ENCODE measurements around the gene CREBRF.

Gene CREBRF

GRCh38 chr5:173039964-173040363 lies 16.2 kb upstream of the CREBRF start:
- no peak overlapping the region for H3K27ac ChIP-seq (ENCODE audit: low read length)

GRCh38 chr5:173041881-173042762 lies 14.0 kb upstream of the CREBRF start:
- Histone ChIP-seq H3K27me3 (replicated peaks; ENCODE audit: insufficient read depth, low read length) (no peaks in the 10 kb centered on the region), H2AFZ (ENCODE audit: low read length) (no peak overlapping the region), H3K9me3 (replicated peaks; ENCODE audit: insufficient read depth, low read length) (no peaks in the 10 kb centered on the region), H3K4me3 (ENCODE audit: low read length) (no peak overlapping the region), H3K9me2 (replicated peaks; ENCODE audit: insufficient read depth, low read length) (no peaks in the 10 kb centered on the region), H4K20me1 (ENCODE audit: insufficient read depth, low read length) (no peaks in the 10 kb centered on the region), H3K4me1 (ENCODE audit: low read length) (peaks cover 3% of the 10 kb centered on the region), H3K79me2 (ENCODE audit: low read length) (peaks cover 3% of the 10 kb centered on the region), H3K9ac (ENCODE audit: low read length) (no peak overlapping the region), H3K4me2 (ENCODE audit: low read depth, low read length) (no peak overlapping the region), H3K36me3 (replicated peaks; ENCODE audit: insufficient read depth, low read length) (no peaks in the 10 kb centered on the region), H3K27ac (ENCODE audit: low read length) (no peak overlapping the region), H3F3A (ENCODE audit: insufficient read depth, low read length) (peaks cover 3% of the 10 kb centered on the region; the same call in 1 of the 2 replicates)
- DNase-seq, result no peak
- TF ChIP-seq EZH2 (optimal IDR thresholded peaks at IDR 0.05; ENCODE audit: low read depth, low read length) (no peak), EZH2phosphoT487 (IDR thresholded peaks at IDR 0.05; ENCODE audit: low read length) (no peak), CTCF (IDR thresholded peaks at IDR 0.05; ENCODE audit: low read length) (no peak)

More at GRCh38 chr5:173039964-173040363, 16.2 kb upstream of the CREBRF start:
- Histone ChIP-seq H3K27me3 (replicated peaks; ENCODE audit: insufficient read depth, low read length) (no peaks in the 10 kb centered on the region), H3K9ac (ENCODE audit: low read length) (no peak overlapping the region), H3K4me2 (ENCODE audit: low read depth, low read length) (no peak overlapping the region), H2AFZ (ENCODE audit: low read length) (no peak overlapping the region), H3K9me3 (replicated peaks; ENCODE audit: insufficient read depth, low read length) (no peaks in the 10 kb centered on the region), H3F3A (ENCODE audit: insufficient read depth, low read length) (peaks cover 21% of the 10 kb centered on the region), H4K20me1 (ENCODE audit: insufficient read depth, low read length) (no peaks in the 10 kb centered on the region), H3K9me2 (replicated peaks; ENCODE audit: insufficient read depth, low read length) (no peaks in the 10 kb centered on the region), H3K36me3 (replicated peaks; ENCODE audit: insufficient read depth, low read length) (no peaks in the 10 kb centered on the region), H3K4me3 (ENCODE audit: low read length) (no peak overlapping the region), H3K79me2 (ENCODE audit: low read length) (peaks cover 5% of the 10 kb centered on the region), H3K4me1 (ENCODE audit: low read length) (peaks cover 15% of the 10 kb centered on the region)
- DNase-seq, result no peak
- no peak for TF ChIP-seq CTCF (IDR thresholded peaks at IDR 0.05; ENCODE audit: low read length)
- no peak for TF ChIP-seq EZH2 (optimal IDR thresholded peaks at IDR 0.05; ENCODE audit: low read depth, low read length)
- TF ChIP-seq EZH2phosphoT487 (IDR thresholded peaks at IDR 0.05; ENCODE audit: low read length), result no peak

GRCh38 chr5:173042763-173043107 lies 13.4 kb upstream of the CREBRF start:
- H3K9ac ChIP-seq (ENCODE audit: low read length), result no peak overlapping the region
- no peak overlapping the region for H3K27ac ChIP-seq (ENCODE audit: low read length)
- no peak overlapping the region for H3K4me3 ChIP-seq (ENCODE audit: low read length)
- no peaks in the 10 kb centered on the region for H3K9me2 ChIP-seq (replicated peaks; ENCODE audit: insufficient read depth, low read length)
- H3K9me3 ChIP-seq (replicated peaks; ENCODE audit: insufficient read depth, low read length), result no peaks in the 10 kb centered on the region
- no peak for TF ChIP-seq EZH2 (optimal IDR thresholded peaks at IDR 0.05; ENCODE audit: low read depth, low read length)
- TF ChIP-seq EZH2phosphoT487 (IDR thresholded peaks at IDR 0.05; ENCODE audit: low read length), result no peak
- TF ChIP-seq CTCF (IDR thresholded peaks at IDR 0.05; ENCODE audit: low read length), result no peak
- H2AFZ ChIP-seq (ENCODE audit: low read length), result no peak overlapping the region
- no peaks in the 10 kb centered on the region for H3F3A ChIP-seq (ENCODE audit: insufficient read depth, low read length)
- no peak for DNase-seq
- H3K79me2 ChIP-seq (ENCODE audit: low read length), result no peaks in the 10 kb centered on the region
- H4K20me1 ChIP-seq (ENCODE audit: insufficient read depth, low read length), result no peaks in the 10 kb centered on the region
- no peaks in the 10 kb centered on the region for H3K4me1 ChIP-seq (ENCODE audit: low read length)
- no peak overlapping the region for H3K4me2 ChIP-seq (ENCODE audit: low read depth, low read length)
- no peaks in the 10 kb centered on the region for H3K36me3 ChIP-seq (replicated peaks; ENCODE audit: insufficient read depth, low read length)
- H3K27me3 ChIP-seq (replicated peaks; ENCODE audit: insufficient read depth, low read length), result no peaks in the 10 kb centered on the region

Data from MM.1S (cell line).